ENCODE data around the gene TBX2. TPM values are rescaled to one million over a fixed set of nuclear protein-coding genes. Genes with fewer than 3 reads are reported as not detected.

Gene TBX2
- total and polyA plus RNA-seq, 2 donors (not counting 1 experiment from before 2014, with no cell fraction given) = 40.5 to 148 TPM

DNA sequence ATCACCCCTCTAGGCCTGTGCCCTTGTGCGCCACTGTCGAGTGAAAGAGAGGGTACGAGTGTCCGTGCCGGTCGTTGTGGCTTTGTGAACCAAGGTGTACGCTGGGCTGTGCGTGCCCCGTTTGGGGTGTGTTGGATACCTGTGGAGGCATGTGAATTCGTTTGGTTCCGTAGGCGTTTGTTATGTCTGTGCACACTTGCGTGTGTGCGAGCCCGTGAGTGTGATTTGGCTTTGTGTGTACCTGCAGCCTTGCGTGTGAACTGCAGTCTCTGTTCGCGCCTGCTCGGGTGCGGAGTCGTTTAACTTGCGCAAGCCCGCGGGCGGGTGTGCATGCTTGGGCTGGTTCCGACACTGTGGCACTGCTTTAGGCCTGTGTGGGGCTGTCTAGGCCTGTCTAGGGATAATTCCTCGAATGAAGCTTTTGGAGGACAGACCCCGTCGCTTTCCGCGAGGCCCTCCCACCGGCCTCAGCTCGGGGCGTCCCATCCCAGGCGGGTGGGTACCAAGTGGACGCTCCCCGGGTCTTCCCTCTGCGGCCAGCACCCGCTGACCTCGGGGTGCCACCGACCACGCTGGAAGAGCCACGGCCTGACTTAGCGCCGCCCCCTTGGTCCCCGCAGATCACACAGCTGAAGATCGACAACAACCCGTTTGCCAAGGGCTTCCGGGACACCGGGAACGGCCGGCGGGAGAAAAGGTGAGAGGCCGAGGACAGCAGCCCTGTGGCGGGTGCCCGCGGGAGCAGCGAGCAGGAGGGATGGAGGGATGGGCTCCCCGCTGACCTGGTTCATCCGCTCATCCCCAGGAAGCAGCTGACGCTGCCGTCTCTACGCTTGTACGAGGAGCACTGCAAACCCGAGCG, 4.4 kb downstream of the TBX2 start:
- H4K20me1 ChIP-seq (ENCODE audit: control insufficient read depth, extremely low read depth, insufficient read depth, low read length) = no peaks in the 10 kb centered on the region

DNA sequence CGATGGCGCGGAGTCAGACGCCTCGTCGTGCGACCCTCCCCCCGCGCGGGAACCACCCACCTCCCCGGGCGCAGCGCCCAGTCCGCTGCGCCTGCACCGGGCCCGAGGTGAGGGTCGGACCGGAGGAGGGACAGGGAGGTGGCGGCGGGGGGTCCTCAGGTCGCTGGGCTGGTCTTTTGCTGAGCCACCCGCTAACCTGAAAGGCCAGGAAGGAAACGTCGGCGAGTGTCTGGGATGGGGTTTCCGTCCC, 4.9 kb downstream of the TBX2 start:
- no peak for DNase-seq (ENCODE audit: low read depth in 2 of 2)
- Histone ChIP-seq H4K20me1 (ENCODE audit: control insufficient read depth, extremely low read depth, insufficient read depth, low read length) (no peaks in the 10 kb centered on the region), H3K27me3 (ENCODE audit: control insufficient read depth, insufficient read depth, low read length) (no peaks in the 10 kb centered on the region), H3K9ac (ENCODE audit: insufficient read depth, low read length) (peak overlapping the region; percentile 87), H3K4me3 (replicated peaks in 1 of 4; ENCODE audit: control extremely low read depth in 1 of 4, insufficient read depth in 1 of 4, low read depth in 3 of 4, low read length in 4 of 4) (peak overlapping the region; percentile 75 to 100 (median 94)), H3K9me3 (ENCODE audit: control insufficient read depth, insufficient read depth, low read depth, low read length) (no peaks in the 10 kb centered on the region), H3K36me3 (ENCODE audit: control insufficient read depth, insufficient read depth, low read length) (peaks cover 69% of the 10 kb centered on the region), H2AFZ (ENCODE audit: low read length) (no peak overlapping the region), H3K79me2 (ENCODE audit: control insufficient read depth, insufficient read depth, low read length) (peaks cover 96% of the 10 kb centered on the region), H3K27ac (ENCODE audit: insufficient read depth, low read length) (peak overlapping the region; percentile 95), H3K4me2 (ENCODE audit: extremely low read depth, insufficient read depth, low read length) (peak overlapping the region; percentile 100), H3K4me1 (ENCODE audit: control insufficient read depth, extremely low read depth, insufficient read depth, low read length) (peaks cover 15% of the 10 kb centered on the region)
- TF ChIP-seq EZH2 (IDR thresholded peaks at IDR 0.05; ENCODE audit: low read length, missing control alignments) = no peak
- TF ChIP-seq, protein P1, sequence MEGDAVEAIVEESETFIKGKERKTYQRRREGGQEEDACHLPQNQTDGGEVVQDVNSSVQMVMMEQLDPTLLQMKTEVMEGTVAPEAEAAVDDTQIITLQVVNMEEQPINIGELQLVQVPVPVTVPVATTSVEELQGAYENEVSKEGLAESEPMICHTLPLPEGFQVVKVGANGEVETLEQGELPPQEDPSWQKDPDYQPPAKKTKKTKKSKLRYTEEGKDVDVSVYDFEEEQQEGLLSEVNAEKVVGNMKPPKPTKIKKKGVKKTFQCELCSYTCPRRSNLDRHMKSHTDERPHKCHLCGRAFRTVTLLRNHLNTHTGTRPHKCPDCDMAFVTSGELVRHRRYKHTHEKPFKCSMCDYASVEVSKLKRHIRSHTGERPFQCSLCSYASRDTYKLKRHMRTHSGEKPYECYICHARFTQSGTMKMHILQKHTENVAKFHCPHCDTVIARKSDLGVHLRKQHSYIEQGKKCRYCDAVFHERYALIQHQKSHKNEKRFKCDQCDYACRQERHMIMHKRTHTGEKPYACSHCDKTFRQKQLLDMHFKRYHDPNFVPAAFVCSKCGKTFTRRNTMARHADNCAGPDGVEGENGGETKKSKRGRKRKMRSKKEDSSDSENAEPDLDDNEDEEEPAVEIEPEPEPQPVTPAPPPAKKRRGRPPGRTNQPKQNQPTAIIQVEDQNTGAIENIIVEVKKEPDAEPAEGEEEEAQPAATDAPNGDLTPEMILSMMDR (conservative IDR thresholded peaks at IDR 0.05 in 1 of 2, IDR thresholded peaks at IDR 0.05 in 1 of 2; ENCODE audit: low read depth in 1 of 2, low read length in 2 of 2) = no peak

More for the DNA sequence above, 4.4 kb downstream of the TBX2 start:
- Histone ChIP-seq H3K27me3 (ENCODE audit: control insufficient read depth, insufficient read depth, low read length) (no peaks in the 10 kb centered on the region), H3K9me3 (ENCODE audit: control insufficient read depth, insufficient read depth, low read depth, low read length) (no peaks in the 10 kb centered on the region), H3K9ac (ENCODE audit: insufficient read depth, low read length) (peak overlapping the region; percentile 87), H3K4me2 (ENCODE audit: extremely low read depth, insufficient read depth, low read length) (peak overlapping the region; percentile 100), H2AFZ (ENCODE audit: low read length) (no peak overlapping the region), H3K4me1 (ENCODE audit: control insufficient read depth, extremely low read depth, insufficient read depth, low read length) (peaks cover 15% of the 10 kb centered on the region), H3K27ac (ENCODE audit: insufficient read depth, low read length) (peak overlapping the region; percentile 95), H3K36me3 (ENCODE audit: control insufficient read depth, insufficient read depth, low read length) (peaks cover 68% of the 10 kb centered on the region), H3K4me3 (replicated peaks in 1 of 4; ENCODE audit: control extremely low read depth in 1 of 4, insufficient read depth in 1 of 4, low read depth in 3 of 4, low read length in 4 of 4) (peak overlapping the region; percentile 75 to 100 (median 94)), H3K79me2 (ENCODE audit: control insufficient read depth, insufficient read depth, low read length) (peaks cover 96% of the 10 kb centered on the region)
- peak in 1 of 2 donors; percentile 76 for DNase-seq (ENCODE audit: low read depth in 2 of 2)
- TF ChIP-seq, protein P1 (conservative IDR thresholded peaks at IDR 0.05 in 1 of 2, IDR thresholded peaks at IDR 0.05 in 1 of 2; ENCODE audit: low read depth in 1 of 2, low read length in 2 of 2) = no peak
- TF ChIP-seq EZH2 (IDR thresholded peaks at IDR 0.05; ENCODE audit: low read length, missing control alignments) = no peak

DNA sequence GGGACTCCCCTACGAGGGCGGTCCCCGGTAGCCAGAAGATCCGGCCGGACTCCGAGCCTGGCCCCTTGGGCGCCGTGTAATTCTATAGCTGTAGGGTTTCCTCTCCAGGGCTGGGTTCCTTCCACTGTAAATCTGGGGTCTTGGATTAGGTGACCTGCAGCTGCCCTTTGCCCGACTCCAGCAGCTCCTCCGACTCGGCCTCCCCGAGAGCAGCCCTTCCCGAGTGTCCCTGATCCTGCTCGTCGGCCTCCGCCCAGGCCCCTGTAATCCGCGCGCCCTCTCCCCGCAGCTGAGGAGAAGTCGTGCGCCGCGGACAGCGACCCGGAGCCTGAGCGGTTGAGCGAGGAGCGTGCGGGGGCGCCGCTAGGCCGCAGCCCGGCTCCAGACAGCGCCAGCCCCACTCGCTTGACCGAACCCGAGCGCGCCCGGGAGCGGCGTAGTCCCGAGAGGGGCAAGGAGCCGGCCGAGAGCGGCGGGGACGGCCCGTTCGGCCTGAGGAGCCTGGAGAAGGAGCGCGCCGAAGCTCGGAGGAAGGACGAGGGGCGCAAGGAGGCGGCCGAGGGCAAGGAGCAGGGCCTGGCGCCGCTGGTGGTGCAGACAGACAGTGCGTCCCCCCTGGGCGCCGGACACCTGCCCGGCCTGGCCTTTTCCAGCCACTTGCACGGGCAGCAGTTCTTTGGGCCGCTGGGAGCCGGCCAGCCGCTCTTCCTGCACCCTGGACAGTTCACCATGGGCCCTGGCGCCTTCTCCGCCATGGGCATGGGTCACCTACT, 5.5 kb downstream of the TBX2 start:
- Histone ChIP-seq H3K36me3 (ENCODE audit: control insufficient read depth, insufficient read depth, low read length) (peaks cover 69% of the 10 kb centered on the region), H3K27ac (ENCODE audit: insufficient read depth, low read length) (peak overlapping the region; percentile 95), H3K9ac (ENCODE audit: insufficient read depth, low read length) (peak overlapping the region; percentile 87), H3K4me1 (ENCODE audit: control insufficient read depth, extremely low read depth, insufficient read depth, low read length) (peaks cover 18% of the 10 kb centered on the region), H2AFZ (ENCODE audit: low read length) (no peak overlapping the region), H3K27me3 (ENCODE audit: control insufficient read depth, insufficient read depth, low read length) (no peaks in the 10 kb centered on the region), H3K79me2 (ENCODE audit: control insufficient read depth, insufficient read depth, low read length) (peaks cover 96% of the 10 kb centered on the region), H4K20me1 (ENCODE audit: control insufficient read depth, extremely low read depth, insufficient read depth, low read length) (no peaks in the 10 kb centered on the region), H3K4me3 (replicated peaks in 1 of 4; ENCODE audit: control extremely low read depth in 1 of 4, insufficient read depth in 1 of 4, low read depth in 3 of 4, low read length in 4 of 4) (peak overlapping the region; percentile 75 to 100 (median 94)), H3K4me2 (ENCODE audit: extremely low read depth, insufficient read depth, low read length) (peak overlapping the region; percentile 100), H3K9me3 (ENCODE audit: control insufficient read depth, insufficient read depth, low read depth, low read length) (no peaks in the 10 kb centered on the region)
- DNase-seq (ENCODE audit: low read depth in 2 of 2) = peak in 1 of 2 donors; percentile 50
- TF ChIP-seq, protein P1 (conservative IDR thresholded peaks at IDR 0.05 in 1 of 2, IDR thresholded peaks at IDR 0.05 in 1 of 2; ENCODE audit: low read depth in 1 of 2, low read length in 2 of 2) = no peak
- TF ChIP-seq EZH2 (IDR thresholded peaks at IDR 0.05; ENCODE audit: low read length, missing control alignments) = no peak
